ENCODE measurements around the gene ITGA11. TPM values are rescaled to one million over a fixed set of nuclear protein-coding genes. Genes with fewer than 3 reads are reported as not detected.

ITGA11 gene
- total and polyA plus RNA-seq, 8 donors: 0.08 to 12.1 (median 2.0) TPM

DNA sequence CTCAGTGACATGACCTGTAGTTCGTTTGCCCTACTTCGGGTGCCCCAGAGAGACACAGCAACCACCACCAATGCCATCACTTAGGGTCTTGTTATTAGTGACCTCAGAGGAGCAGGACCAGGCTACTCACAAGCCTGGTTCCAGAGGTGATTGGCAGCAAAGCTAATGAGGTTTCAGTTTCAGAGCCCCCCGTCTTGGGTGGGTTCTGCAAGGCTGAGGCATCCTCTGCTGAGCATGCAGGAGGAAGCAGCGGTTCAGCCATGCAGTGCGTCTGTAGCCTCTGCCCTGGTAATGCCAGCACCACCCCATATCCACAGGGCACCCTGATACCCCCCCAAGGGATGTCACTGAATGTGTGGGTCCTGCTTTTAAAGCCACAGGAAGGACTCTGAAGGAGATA lies 39.0 kb upstream of the ITGA11 start:
- intact Hi-C loops (cut with DNase I; ENCODE audit: low total_unique reads): no loop called here
- Histone ChIP-seq H3K4me3 (no peak overlapping the region), H3K27ac (no peak overlapping the region), H3K4me1 (no peaks in the 10 kb centered on the region), H3K36me3 (no peaks in the 10 kb centered on the region), H3K9me3 (no peaks in the 10 kb centered on the region), H3K27me3 (no peaks in the 10 kb centered on the region)
- WGBS, 5 donors: 80 to 94% (median 88%) methylated on average over 5 of the region's 5 CpGs
- no peak for DNase-seq
- TF ChIP-seq, protein P1, sequence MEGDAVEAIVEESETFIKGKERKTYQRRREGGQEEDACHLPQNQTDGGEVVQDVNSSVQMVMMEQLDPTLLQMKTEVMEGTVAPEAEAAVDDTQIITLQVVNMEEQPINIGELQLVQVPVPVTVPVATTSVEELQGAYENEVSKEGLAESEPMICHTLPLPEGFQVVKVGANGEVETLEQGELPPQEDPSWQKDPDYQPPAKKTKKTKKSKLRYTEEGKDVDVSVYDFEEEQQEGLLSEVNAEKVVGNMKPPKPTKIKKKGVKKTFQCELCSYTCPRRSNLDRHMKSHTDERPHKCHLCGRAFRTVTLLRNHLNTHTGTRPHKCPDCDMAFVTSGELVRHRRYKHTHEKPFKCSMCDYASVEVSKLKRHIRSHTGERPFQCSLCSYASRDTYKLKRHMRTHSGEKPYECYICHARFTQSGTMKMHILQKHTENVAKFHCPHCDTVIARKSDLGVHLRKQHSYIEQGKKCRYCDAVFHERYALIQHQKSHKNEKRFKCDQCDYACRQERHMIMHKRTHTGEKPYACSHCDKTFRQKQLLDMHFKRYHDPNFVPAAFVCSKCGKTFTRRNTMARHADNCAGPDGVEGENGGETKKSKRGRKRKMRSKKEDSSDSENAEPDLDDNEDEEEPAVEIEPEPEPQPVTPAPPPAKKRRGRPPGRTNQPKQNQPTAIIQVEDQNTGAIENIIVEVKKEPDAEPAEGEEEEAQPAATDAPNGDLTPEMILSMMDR (IDR thresholded peaks at IDR 0.05): no peak
- TF ChIP-seq POLR2A (IDR thresholded peaks at IDR 0.05) (no peak), POLR2AphosphoS5 (IDR thresholded peaks at IDR 0.05) (no peak), EP300 (IDR thresholded peaks at IDR 0.05) (no peak)

DNA sequence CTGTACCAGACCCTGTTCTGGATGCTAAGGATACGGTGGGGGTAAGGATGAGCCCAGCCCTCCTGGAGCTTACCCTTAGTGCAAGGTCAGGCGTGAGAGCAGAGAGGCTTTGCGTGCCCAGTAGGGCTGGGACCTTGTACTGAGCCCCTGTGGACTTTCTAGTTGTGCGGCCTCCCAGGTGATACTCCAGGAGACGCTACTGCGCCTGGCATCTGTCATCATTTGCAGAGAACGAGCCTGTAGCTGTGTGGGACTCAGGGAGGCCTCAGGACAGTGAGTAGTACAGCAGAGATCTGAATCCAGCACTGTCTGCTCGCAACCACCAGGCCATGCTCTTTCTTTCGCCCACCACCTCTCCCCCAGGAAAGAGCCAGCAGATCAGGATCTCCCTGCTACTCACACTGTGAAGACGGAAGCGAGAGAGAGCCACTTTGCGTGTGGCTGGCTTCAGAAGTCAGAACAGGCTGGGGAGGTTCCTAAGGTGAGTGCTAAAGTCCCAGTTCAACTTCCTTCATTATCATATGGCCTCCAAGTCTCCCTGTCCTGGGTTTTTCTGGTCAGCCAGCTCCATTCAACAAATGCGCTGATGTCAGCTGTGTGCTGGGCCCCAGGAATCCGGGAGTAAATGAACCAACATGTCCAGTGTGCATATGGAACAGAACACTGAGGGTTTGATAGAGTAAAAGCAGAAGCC lies 38.2 kb upstream of the ITGA11 start:
- intact Hi-C loops (cut with DNase I; ENCODE audit: low total_unique reads): no loop called here
- Histone ChIP-seq H3K9me3 (no peaks in the 10 kb centered on the region), H3K4me1 (no peaks in the 10 kb centered on the region), H3K4me3 (no peak overlapping the region), H3K27ac (no peak overlapping the region), H3K27me3 (no peaks in the 10 kb centered on the region), H3K36me3 (no peaks in the 10 kb centered on the region)
- WGBS, 5 donors: 78 to 81% (median 80%) methylated on average over 14 of the region's 14 CpGs
- DNase-seq: no peak
- TF ChIP-seq, protein P1 (IDR thresholded peaks at IDR 0.05): no peak
- no peak for TF ChIP-seq EP300 (IDR thresholded peaks at IDR 0.05)
- no peak for TF ChIP-seq POLR2AphosphoS5 (IDR thresholded peaks at IDR 0.05)
- TF ChIP-seq POLR2A (IDR thresholded peaks at IDR 0.05): no peak

DNA sequence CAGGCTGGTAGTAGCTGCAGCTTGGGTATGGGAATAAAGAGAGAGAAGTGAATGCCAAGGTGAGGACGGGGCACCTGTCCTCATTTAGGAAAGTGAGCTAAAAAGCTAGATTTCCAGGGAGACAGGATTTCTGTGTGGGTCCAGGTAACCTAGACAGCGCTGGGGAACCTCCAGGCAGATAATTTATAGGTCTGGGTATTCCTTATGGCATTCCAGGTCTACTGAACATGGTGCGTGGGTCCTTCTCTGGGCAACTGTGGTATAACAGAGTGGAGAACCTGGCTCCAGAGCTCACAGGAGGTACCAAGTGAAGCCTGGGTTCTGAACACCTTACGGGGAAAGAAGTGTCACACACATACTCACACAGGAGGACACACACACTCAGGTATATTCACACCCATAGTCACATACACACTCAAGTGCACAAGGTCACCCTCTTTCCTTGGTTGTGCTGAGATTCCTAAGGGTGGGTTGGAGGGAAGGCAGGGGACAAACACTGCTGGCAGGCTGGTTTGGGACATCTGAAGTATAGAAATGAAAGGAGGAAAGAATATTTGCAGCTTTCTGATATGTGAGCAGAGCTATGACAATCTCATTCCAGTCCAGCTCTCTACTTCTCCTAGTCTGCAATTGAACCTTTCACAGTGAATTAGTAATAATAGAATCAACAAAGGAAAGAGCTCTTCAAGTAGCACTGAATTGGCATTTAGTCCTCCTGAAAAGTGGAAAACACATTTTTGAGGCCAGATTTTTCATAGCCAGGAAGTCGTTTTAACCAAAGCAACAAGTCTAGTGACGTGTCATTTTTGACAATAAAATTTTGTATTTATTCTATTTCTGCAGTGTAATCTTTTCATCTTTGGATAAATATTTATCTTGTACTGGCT lies 37.4 kb upstream of the ITGA11 start:
- TF ChIP-seq POLR2A (IDR thresholded peaks at IDR 0.05) (no peak), EP300 (IDR thresholded peaks at IDR 0.05) (no peak), POLR2AphosphoS5 (IDR thresholded peaks at IDR 0.05) (no peak)
- TF ChIP-seq, protein P1 (IDR thresholded peaks at IDR 0.05): no peak
- Histone ChIP-seq H3K27me3 (no peaks in the 10 kb centered on the region), H3K36me3 (no peaks in the 10 kb centered on the region), H3K27ac (no peak overlapping the region), H3K9me3 (no peaks in the 10 kb centered on the region), H3K4me3 (no peak overlapping the region), H3K4me1 (no peaks in the 10 kb centered on the region)
- WGBS, 5 donors: 68 to 80% (median 72%) methylated on average over 6 of the region's 6 CpGs
- intact Hi-C loops (cut with DNase I; ENCODE audit: low total_unique reads): no loop called here
- DNase-seq: no peak

DNA sequence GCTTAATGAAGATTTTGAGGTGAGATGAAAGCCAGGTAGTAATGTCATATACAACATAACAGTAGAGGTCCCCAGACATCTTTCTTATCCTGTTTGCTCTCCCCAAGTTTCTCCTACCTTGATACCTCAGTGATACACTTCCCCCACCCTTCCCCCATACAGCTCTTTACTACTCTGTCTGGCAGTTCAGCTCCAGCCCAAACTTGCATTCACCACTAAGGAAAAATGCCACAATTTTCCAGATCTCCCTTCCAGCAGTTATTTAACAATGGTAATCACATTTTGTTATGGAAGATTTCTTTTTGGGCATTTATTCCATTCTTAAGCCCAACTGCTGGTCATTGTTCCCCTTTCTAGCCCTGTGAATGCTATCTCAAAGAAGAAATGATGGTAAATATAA lies 34.9 kb upstream of the ITGA11 start:
- H3K4me3 ChIP-seq: no peak overlapping the region
- intact Hi-C loops (cut with DNase I; ENCODE audit: low total_unique reads): no loop called here
- no peaks in the 10 kb centered on the region for H3K27me3 ChIP-seq
- no peak overlapping the region for H3K27ac ChIP-seq
- no peaks in the 10 kb centered on the region for H3K36me3 ChIP-seq
- H3K9me3 ChIP-seq: no peaks in the 10 kb centered on the region
- H3K4me1 ChIP-seq: no peaks in the 10 kb centered on the region
- no peak for DNase-seq
- TF ChIP-seq, protein P1 (IDR thresholded peaks at IDR 0.05): no peak
- no peak for TF ChIP-seq POLR2A (IDR thresholded peaks at IDR 0.05)
- no peak for TF ChIP-seq POLR2AphosphoS5 (IDR thresholded peaks at IDR 0.05)
- TF ChIP-seq EP300 (IDR thresholded peaks at IDR 0.05): no peak

Measured in stomach (tissue), 9 donors.